ENCODE results near the gene TFB1M. TPM values are rescaled to one million over a fixed set of nuclear protein-coding genes. Genes with fewer than 3 reads are reported as not detected.

The TFB1M gene
- total and polyA plus RNA-seq, 2 donors (not counting 3 experiments of a cell fraction or from before 2014, with no cell fraction given), result 12.9 to 35.5 TPM

GRCh38 chr6:155246825-155247224 lies 67.5 kb downstream of the TFB1M start:
- Histone ChIP-seq H3K4me1 (ENCODE audit: control insufficient read depth, extremely low read depth, insufficient read depth, low read length) (no peaks in the 10 kb centered on the region), H3K9ac (replicated peaks; ENCODE audit: extremely low read depth, insufficient read depth, low read length) (no peak overlapping the region), H4K20me1 (replicated peaks; ENCODE audit: control insufficient read depth, extremely low read depth, insufficient read depth, low read length) (no peaks in the 10 kb centered on the region), H3K36me3 (ENCODE audit: control insufficient read depth in 2 of 2, extremely low read depth in 1 of 2, insufficient read depth in 2 of 2, low read length in 2 of 2) (peaks cover 3% of the 10 kb centered on the region in 2 experiments), H3K27me3 (ENCODE audit: control insufficient read depth in 2 of 2, insufficient read depth in 2 of 2, low read length in 2 of 2) (no peaks in the 10 kb centered on the region), H2AFZ (ENCODE audit: low read depth, low read length) (no peak overlapping the region), H3K4me3 (replicated peaks in 1 of 3; ENCODE audit: insufficient read depth in 1 of 3, low read depth in 1 of 3, low read length in 3 of 3) (no peak overlapping the region), H3K27ac (ENCODE audit: insufficient read depth, low read depth, low read length) (no peak overlapping the region), H3K9me1 (replicated peaks; ENCODE audit: control insufficient read depth, extremely low read depth, insufficient read depth, low read length) (no peaks in the 10 kb centered on the region), H3K9me3 (replicated peaks; ENCODE audit: control insufficient read depth, insufficient read depth, low read length) (no peaks in the 10 kb centered on the region), H3K79me2 (ENCODE audit: control insufficient read depth, insufficient read depth, low read length) (no peaks in the 10 kb centered on the region), H3K4me2 (ENCODE audit: insufficient read depth, low read length) (no peak overlapping the region)
- ChIA-PET CTCF (interaction anchor here (1.2 to 9.5 kb wide), 10 partner anchors 10 to 379 kb away, joined by 3 to 292 read pairs (median 22); no protein-coding TSS in a partner anchor), POLR2A (no interaction called here)
- dilution Hi-C loops (cut with MboI; ENCODE audit: extremely low pct_ligation_motif_present, low sequenced_read_pairs) (no loop called here), intact Hi-C loops (cut with micrococcal nuclease) (loop anchor here (5.0 kb wide), 2 partner anchors 250 to 380 kb away; partner anchors contain the start of gene TIAM2)
- DNase-seq (ENCODE audit: low read depth, low spot score) (no peak), FAIRE-seq (no peak)
- TF ChIP-seq GATA2 (IDR thresholded peaks at IDR 0.05; ENCODE audit: insufficient read depth, insufficient read length, low read depth, low read length) (no peak), JUN (IDR thresholded peaks at IDR 0.05; ENCODE audit: borderline replicate concordance, insufficient read depth, insufficient read length, low read depth) (no peak), CTCF (IDR thresholded peaks at IDR 0.05; ENCODE audit: extremely low read depth in 1 of 2, insufficient read depth in 1 of 2, low read depth in 1 of 2, low read length in 2 of 2) (no peak), MYC (IDR thresholded peaks at IDR 0.05; ENCODE audit: low read depth, low read length) (no peak), POLR2A (IDR thresholded peaks at IDR 0.05; ENCODE audit: low read depth, low read length) (no peak), FOS (IDR thresholded peaks at IDR 0.05; ENCODE audit: borderline replicate concordance, insufficient read depth, low read length) (no peak), EZH2 (IDR thresholded peaks at IDR 0.05; ENCODE audit: borderline replicate concordance, low read depth, low read length, severe bottlenecking) (no peak), POLR2AphosphoS5 (IDR thresholded peaks at IDR 0.05; ENCODE audit: insufficient read depth, low read depth, low read length) (no peak), MAX (IDR thresholded peaks at IDR 0.05; ENCODE audit: insufficient read depth, insufficient read length) (no peak)
- no TSS peak for BruUV-seq (replicated peaks)

Measured in endothelial cell of umbilical vein (primary cell).